ENCODE data around the gene JDP2.

DNA sequence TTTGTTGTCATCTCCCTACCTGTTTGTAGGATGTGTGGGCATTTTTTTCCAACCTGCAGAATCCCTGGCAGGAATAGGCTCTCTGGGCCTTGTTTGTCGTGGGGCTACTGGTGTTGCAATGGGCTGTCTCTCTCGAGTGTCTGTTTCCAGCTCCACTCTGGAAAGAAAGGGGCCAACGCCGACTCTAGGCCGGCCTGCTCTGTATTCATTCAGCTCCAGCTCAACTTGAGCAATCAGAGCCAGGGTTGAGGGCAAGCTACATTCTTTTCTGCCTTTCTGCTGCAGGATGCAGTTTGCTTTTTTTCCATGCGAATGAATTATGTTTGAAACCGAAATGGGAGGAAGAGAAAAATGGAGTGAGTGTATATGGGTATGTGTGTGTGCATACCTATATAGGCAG, 2.3 kb downstream of the JDP2 start:
- TF ChIP-seq GATA2 (IDR thresholded peaks at IDR 0.05; ENCODE audit: low read depth, low read length), result no peak
- no peak for TF ChIP-seq GATA3 (IDR thresholded peaks at IDR 0.05; ENCODE audit: low read depth, low read length)
